Adrenal gland (tissue), 12 donors: ENCODE data around the gene BPIFB2. TPM values are rescaled to one million over a fixed set of nuclear protein-coding genes. Genes with fewer than 3 reads are reported as not detected.

ENCODE experiments used
- DNase-seq, 7 donors: peaks; one replicate each; pipeline ENCODE4 v3.0.0-alpha.2; 2019 to 2020
- H3K27ac ChIP-seq, 5 donors: fragments of 200-600 bp; sonication (generic) in 4 of 5; 1 replicate in 3 of 5; 2 replicates in 2 of 5; pipeline versions ENCODE4 v1.5.1 to v1.8.0; 2016 to 2020; ENCODE audit warnings: mild to moderate bottlenecking in 1 of 5
- H3K27me3 ChIP-seq: fragments of 200-600 bp; 2 replicates; pipeline ENCODE4 v1.8.0; 2021
- H3K36me3 ChIP-seq, 2 donors: fragments of 200-600 bp; replicated peaks in 1 of 2; 1 replicate in 1 of 2; 2 replicates in 1 of 2; pipeline versions ENCODE4 v1.5.1 to v1.8.0; 2018 to 2022
- H3K4me1 ChIP-seq, 2 donors: fragments of 200-600 bp; replicated peaks in 1 of 2; 1 replicate in 1 of 2; 2 replicates in 1 of 2; pipeline versions ENCODE4 v1.5.1 to v1.8.0; 2018 to 2021
- H3K4me3 ChIP-seq, 4 donors: fragments of 200-600 bp; sonication (generic) in 3 of 4; one replicate each; pipeline ENCODE4 v1.5.1; 2016 to 2018
- H3K9me3 ChIP-seq, 3 donors: fragments of 200-600 bp; sonication (generic) in 1 of 3; replicated peaks in 1 of 3; 1 replicate in 2 of 3; 2 replicates in 1 of 3; pipeline versions ENCODE4 v1.5.1 to v1.8.0; 2016 to 2021
- CTCF ChIP-seq, 6 experiments: fragments of 450-650 bp in 4 of 6; fragments of 200-600 bp in 2 of 6; sonication (generic) in 1 of 6; IDR thresholded peaks; 1 replicate in 5 of 6; 2 replicates in 1 of 6; pipeline versions ENCODE4 v1.5.1 to v1.8.0; 2016 to 2021; ENCODE audit warnings: antibody characterized with exemption in 6 of 6, mild to moderate bottlenecking in 2 of 6, moderate library complexity in 1 of 6
- POLR2A ChIP-seq, 2 donors: fragments of 450-650 bp; IDR thresholded peaks; one replicate each; pipeline ENCODE4 v1.6.1; 2017; ENCODE audit warnings: antibody characterized with exemption in 2 of 2, mild to moderate bottlenecking in 2 of 2, moderate library complexity in 1 of 2
- WGBS, 4 donors: extraction: QIAGEN DNeasy Blood & Tissue Kit in 2 of 4; methylation state at CpG; one replicate each; pipeline versions ENCODE4 v1.1.5 to v1.1.7; 2013 to 2017; 5-methylcytosine and 5-hydroxymethylcytosine counted together
- intact Hi-C, 2 donors: fragments of 100-400 bp; cut with DNase I; formaldehyde crosslinking; loops; one replicate each; pipeline versions ENCODE4 v1.14.1 to v1.15.0; 2022 to 2023
- polyA plus RNA-seq, 3 donors: library from polyadenylated mRNA; stranded (reverse); fragments of 200-250 nt in 2 of 3; fragments of 350-450 nt in 1 of 3; fragmentation: Illumina TruSeq in 1 of 3; extraction: RNeasy Lipid Tissue Mini Kit (QIAGEN cat#74804) in 1 of 3; gene quantifications; one replicate each; pipeline ENCODE4 v1.2.3, GENCODE V29; 2013 to 2014
- total RNA-seq, 9 donors: library from RNA; depleted of rRNA in 4 of 9; stranded (reverse); fragments of >200 nt in 4 of 9; fragments of 120-200 nt in 1 of 9; fragmentation: NEBNext Ultra II Directional in 1 of 9; extraction: Animal tissue kit (Norgen Biotek cat#: 25700) in 1 of 9; gene quantifications; one replicate each; pipeline versions ENCODE4 v1.1.0 to v1.2.4, GENCODE V29; 2013 to 2023
- donor health status: healthy with polysubstance abuse.
- donor health status: Bipolar disorder and iron deficiency.
- donor health status: DM: yes; HTN: yes; CAD: no.
- donor health status: DM: no; HTN: no; CAD: no.
- donor health status: DM: no; HTN: no; CAD: no.
- donor health status: DM: yes; HTN: yes; CAD: no.

The BPIFB2 gene
- total and polyA plus RNA-seq, 12 donors, result 0.15 TPM; not detected in 11

GRCh38 chr20:33065785-33066184, 58.3 kb downstream of the BPIFB2 start:
- no peaks in the 10 kb centered on the region for H3K4me1 ChIP-seq
- WGBS, 4 donors, result 80 to 87% (median 84%) methylated on average over 9 of the region's 9 CpGs
- H3K4me3 ChIP-seq, result no peak overlapping the region
- H3K9me3 ChIP-seq, result no peaks in the 10 kb centered on the region
- no peak for TF ChIP-seq CTCF (IDR thresholded peaks at IDR 0.05)
- no peak for TF ChIP-seq POLR2A (IDR thresholded peaks at IDR 0.05)
- no peak overlapping the region for H3K27ac ChIP-seq
- no peaks in the 10 kb centered on the region for H3K27me3 ChIP-seq
- no peak for DNase-seq
- H3K36me3 ChIP-seq, result no peaks in the 10 kb centered on the region
- intact Hi-C loops, result no loop called here

- H3K36me3 ChIP-seq, result no peaks in the 10 kb centered on the region
- 70 to 80% (median 72%) methylated on average over 3 of the region's 3 CpGs for WGBS, 4 donors
- TF ChIP-seq POLR2A (IDR thresholded peaks at IDR 0.05) (no peak), CTCF (IDR thresholded peaks at IDR 0.05) (no peak)
- H3K27me3 ChIP-seq, result peaks cover 3% of the 10 kb centered on the region
- H3K4me1 ChIP-seq, result no peaks in the 10 kb centered on the region
- intact Hi-C loops, result no loop called here
- no peak for DNase-seq
- no peak overlapping the region for H3K4me3 ChIP-seq
- H3K9me3 ChIP-seq, result no peaks in the 10 kb centered on the region
- H3K27ac ChIP-seq, result no peak overlapping the region
These were observed 60.3 kb downstream of the BPIFB2 start for GRCh38 chr20:33067806-33068205.

- intact Hi-C loops, result no loop called here
- WGBS, 4 donors, result 81 to 88% (median 84%) methylated on average over 7 to 12 of the region's 12 CpGs
These were observed 60.9 kb downstream of the BPIFB2 start for GRCh38 chr20:33068251-33068939.

GRCh38 chr20:33069673-33070072, 62.2 kb downstream of the BPIFB2 start:
- intact Hi-C loops, result no loop called here
- H3K4me3 ChIP-seq, result no peak overlapping the region
- H3K9me3 ChIP-seq, result no peaks in the 10 kb centered on the region
- WGBS, 4 donors, result 71 to 87% (median 76%) methylated on average over 9 of the region's 9 CpGs
- no peak overlapping the region for H3K27ac ChIP-seq
- DNase-seq, result no peak
- no peaks in the 10 kb centered on the region for H3K4me1 ChIP-seq
- peaks cover 3% of the 10 kb centered on the region for H3K27me3 ChIP-seq
- no peaks in the 10 kb centered on the region for H3K36me3 ChIP-seq
- TF ChIP-seq POLR2A (IDR thresholded peaks at IDR 0.05) (no peak), CTCF (IDR thresholded peaks at IDR 0.05) (no peak)

More at GRCh38 chr20:33068251-33068939, 60.9 kb downstream of the BPIFB2 start:
- Histone ChIP-seq H3K27ac (no peak overlapping the region), H3K4me1 (no peaks in the 10 kb centered on the region), H3K36me3 (no peaks in the 10 kb centered on the region), H3K27me3 (peaks cover 3% of the 10 kb centered on the region), H3K9me3 (no peaks in the 10 kb centered on the region), H3K4me3 (no peak overlapping the region)
- DNase-seq, result no peak
- TF ChIP-seq POLR2A (IDR thresholded peaks at IDR 0.05) (no peak), CTCF (IDR thresholded peaks at IDR 0.05) (no peak)
